GM11168 (cell line): ENCODE data around the gene NALCN.

Source experiments
- in situ Hi-C: fragments of 300-500 bp; cut with MboI; formaldehyde crosslinking; loops from one replicate; pipeline ENCODE4 v1.12.0; 2022; ENCODE audit warnings: low sequenced_read_pairs; ENCODE audit not compliant: unreplicated experiment

The NALCN gene

GRCh38 chr13:101417043-101417406 is 717 bp upstream of the NALCN start:
- in situ Hi-C loops = no loop called here

GRCh38 chr13:101415358-101416174 is 742 bp downstream of the NALCN start:
- in situ Hi-C loops = no loop called here

GRCh38 chr13:101412076-101412475 is 4.2 kb downstream of the NALCN start:
- in situ Hi-C loops = no loop called here

- in situ Hi-C loops = no loop called here
Observed at GRCh38 chr13:101408992-101409656, 7.2 kb downstream of the NALCN start.

GRCh38 chr13:101408154-101408553 is 8.2 kb downstream of the NALCN start:
- in situ Hi-C loops = no loop called here

- in situ Hi-C loops = no loop called here
Observed at GRCh38 chr13:101406791-101407190, 9.5 kb downstream of the NALCN start.

GRCh38 chr13:101401196-101401595 is 15.1 kb downstream of the NALCN start:
- in situ Hi-C loops = no loop called here

GRCh38 chr13:101399365-101399764 is 16.9 kb downstream of the NALCN start:
- in situ Hi-C loops = no loop called here

GRCh38 chr13:101398920-101399319 is 17.4 kb downstream of the NALCN start:
- in situ Hi-C loops = no loop called here

- in situ Hi-C loops = no loop called here
Observed at GRCh38 chr13:101398191-101398590, 18.1 kb downstream of the NALCN start.

GRCh38 chr13:101397742-101398141 is 18.6 kb downstream of the NALCN start:
- in situ Hi-C loops = no loop called here

GRCh38 chr13:101394605-101395004 is 21.7 kb downstream of the NALCN start:
- in situ Hi-C loops = no loop called here

GRCh38 chr13:101393140-101393539 is 23.2 kb downstream of the NALCN start:
- in situ Hi-C loops = no loop called here

- in situ Hi-C loops = no loop called here
Observed at GRCh38 chr13:101390461-101390860, 25.8 kb downstream of the NALCN start.

- in situ Hi-C loops = no loop called here
Observed at GRCh38 chr13:101384929-101385328, 31.4 kb downstream of the NALCN start.

- in situ Hi-C loops = no loop called here
Observed at GRCh38 chr13:101383595-101383994, 32.7 kb downstream of the NALCN start.

- in situ Hi-C loops = no loop called here
Observed at GRCh38 chr13:101382701-101383100, 33.6 kb downstream of the NALCN start.

- in situ Hi-C loops = no loop called here
Observed at GRCh38 chr13:101382086-101382485, 34.2 kb downstream of the NALCN start.

GRCh38 chr13:101360525-101360924 is 55.8 kb downstream of the NALCN start:
- in situ Hi-C loops = no loop called here

- in situ Hi-C loops = no loop called here
Observed at GRCh38 chr13:101354895-101355294, 61.4 kb downstream of the NALCN start.

GRCh38 chr13:101346942-101347728 is 69.2 kb downstream of the NALCN start:
- in situ Hi-C loops = no loop called here
